HCT116 (cell line): Measurements from ENCODE around the gene SDF2.

Experiments
- ATF3 ChIP-seq: IDR thresholded peaks from 2 replicates; pipeline ENCODE4 v1.6.1; 2012
- CTCF ChIP-seq, 3 experiments: fragments of 200-600 bp in 1 of 3; sonication (generic) in 1 of 3; IDR thresholded peaks in 2 of 3; conservative IDR thresholded peaks in 1 of 3; 2 replicates each; pipeline ENCODE4 v1.5.1; 2012 to 2017; ENCODE audit warnings: low read depth in 2 of 3, low read length in 2 of 3, antibody characterized with exemption in 1 of 3, borderline replicate concordance in 1 of 3, control low read depth in 1 of 3, mild to moderate bottlenecking in 1 of 3, mixed read lengths in 1 of 3, mixed run types in 1 of 3, moderate library complexity in 1 of 3; ENCODE audit not compliant: insufficient read depth in 1 of 3
- EZH2phosphoT487 ChIP-seq: fragments of 200-600 bp; IDR thresholded peaks from 2 replicates; pipeline ENCODE4 v1.6.1; 2018; ENCODE audit warnings: antibody characterized with exemption, borderline replicate concordance
- JUND ChIP-seq: IDR thresholded peaks from 2 replicates; pipeline ENCODE4 v1.6.1; 2012
- MAX ChIP-seq: IDR thresholded peaks from 2 replicates; pipeline ENCODE4 v1.6.1; 2012
- POLR2A ChIP-seq: IDR thresholded peaks from 2 replicates; pipeline ENCODE4 v1.7.0; 2011; ENCODE audit warnings: borderline replicate concordance; ENCODE audit not compliant: insufficient read depth, insufficient read length; ENCODE audit errors: extremely low read depth
- POLR2AphosphoS5 ChIP-seq: IDR thresholded peaks from 2 replicates; pipeline ENCODE4 v1.6.1; 2011; ENCODE audit warnings: mild to moderate bottlenecking, low read depth, low read length, moderate library complexity
- RAD21 ChIP-seq: IDR thresholded peaks from 2 replicates; pipeline ENCODE4 v1.6.1; 2012; ENCODE audit warnings: low read depth, mild to moderate bottlenecking
- ZBTB33 ChIP-seq: IDR thresholded peaks from 2 replicates; pipeline ENCODE4 v1.6.1; 2011; ENCODE audit warnings: mild to moderate bottlenecking, low read length, moderate library complexity; ENCODE audit not compliant: insufficient replicate concordance; ENCODE audit errors: extremely low read depth
- ZFX ChIP-seq: fragments of 450-650 bp; IDR thresholded peaks from 2 replicates; pipeline ENCODE4 v1.6.1; 2017

GRCh38 chr17:28665994-28666393 lies 4.3 kb upstream of the SDF2 start:
- no peak for TF ChIP-seq RAD21
- no peak for TF ChIP-seq POLR2A
- no peak for TF ChIP-seq POLR2AphosphoS5
- no peak for TF ChIP-seq ATF3
- TF ChIP-seq CTCF (IDR thresholded peaks at IDR 0.05 in 2 of 3, conservative IDR thresholded peaks at IDR 0.05 in 1 of 3; ENCODE audit: borderline replicate concordance in 1 of 3, insufficient read depth in 1 of 3, low read depth in 2 of 3, low read length in 2 of 3) = no peak
- TF ChIP-seq ZBTB33 = no peak
- no peak for TF ChIP-seq EZH2phosphoT487
- no peak for TF ChIP-seq ZFX
- TF ChIP-seq JUND = no peak
- TF ChIP-seq MAX = no peak
